Chondrocyte (in vitro differentiated cells): ENCODE results near the gene AXDND1. TPM values are rescaled to one million over a fixed set of nuclear protein-coding genes. Genes with fewer than 3 reads are reported as not detected.

Experiments
- DNase-seq: peaks from one replicate; pipeline ENCODE4 v3.0.0; 2021; ENCODE audit warnings: mixed read lengths, low spot score
- H3K27ac Mint-ChIP-seq: one replicate; pipeline ENCODE4 v1.8.0; 2021; ENCODE audit warnings: mild to moderate bottlenecking, moderate library complexity, mixed read lengths; ENCODE audit not compliant: unreplicated experiment
- H3K27me3 Mint-ChIP-seq: 2 replicates; pipeline ENCODE4 v1.8.0; 2021; ENCODE audit warnings: low read depth, mixed read lengths
- H3K36me3 Mint-ChIP-seq: 2 replicates; pipeline ENCODE4 v1.8.0; 2021; ENCODE audit warnings: low read depth, mixed read lengths
- H3K4me1 Mint-ChIP-seq: 2 replicates; pipeline ENCODE4 v1.8.0; 2021; ENCODE audit warnings: low read depth, mild to moderate bottlenecking, mixed read lengths
- H3K4me3 Mint-ChIP-seq: one replicate; pipeline ENCODE4 v1.8.0; 2021; ENCODE audit warnings: mild to moderate bottlenecking, moderate library complexity, mixed read lengths; ENCODE audit not compliant: unreplicated experiment
- H3K9me3 Mint-ChIP-seq: 2 replicates; pipeline ENCODE4 v1.8.0; 2021; ENCODE audit warnings: low read depth, mixed read lengths
- CTCF ChIP-seq: fragments of 200-600 bp; sonication (generic); IDR thresholded peaks from 2 replicates; pipeline ENCODE4 v1.5.0; 2021; ENCODE audit warnings: antibody characterized with exemption, mild to moderate bottlenecking, moderate library complexity
- total RNA-seq: library from RNA; stranded (reverse); gene quantifications from 3 replicates; pipeline ENCODE4 v1.2.1, GENCODE V29; 2021

The AXDND1 gene
- total RNA-seq, 1 donor from 2014 or later, result 0.20 TPM

GRCh38 chr1:179334440-179334839 is 31.3 kb upstream of the AXDND1 start:
- no peak for DNase-seq
- Mint-ChIP-seq H3K4me1 (peaks cover 5% of the 10 kb centered on the region), H3K27ac (no peak overlapping the region), H3K36me3 (peaks cover 9% of the 10 kb centered on the region), H3K27me3 (no peaks in the 10 kb centered on the region), H3K9me3 (peaks cover 6% of the 10 kb centered on the region), H3K4me3 (no peak overlapping the region)
- no peak for TF ChIP-seq CTCF

GRCh38 chr1:179337288-179337687 is 28.5 kb upstream of the AXDND1 start:
- Mint-ChIP-seq H3K4me3 (no peak overlapping the region), H3K27ac (no peak overlapping the region), H3K27me3 (no peaks in the 10 kb centered on the region), H3K4me1 (peaks cover 6% of the 10 kb centered on the region), H3K9me3 (no peaks in the 10 kb centered on the region), H3K36me3 (peaks cover 8% of the 10 kb centered on the region)
- no peak for TF ChIP-seq CTCF
- DNase-seq, result no peak

- no peak overlapping the region for H3K27ac Mint-ChIP-seq
- DNase-seq, result no peak
- no peak overlapping the region for H3K4me3 Mint-ChIP-seq
- no peaks in the 10 kb centered on the region for H3K9me3 Mint-ChIP-seq
- no peaks in the 10 kb centered on the region for H3K27me3 Mint-ChIP-seq
- no peak for TF ChIP-seq CTCF
- peaks cover 6% of the 10 kb centered on the region for H3K4me1 Mint-ChIP-seq
- H3K36me3 Mint-ChIP-seq, result peaks cover 11% of the 10 kb centered on the region
Measured at GRCh38 chr1:179337942-179338560, 27.7 kb upstream of the AXDND1 start.

GRCh38 chr1:179340918-179341317 is 24.9 kb upstream of the AXDND1 start:
- Mint-ChIP-seq H3K4me1 (peaks cover 6% of the 10 kb centered on the region), H3K9me3 (no peaks in the 10 kb centered on the region), H3K27me3 (no peaks in the 10 kb centered on the region), H3K27ac (no peak overlapping the region), H3K4me3 (no peak overlapping the region), H3K36me3 (peaks cover 22% of the 10 kb centered on the region)
- no peak for DNase-seq
- no peak for TF ChIP-seq CTCF

- no peak overlapping the region for H3K4me3 Mint-ChIP-seq
- H3K36me3 Mint-ChIP-seq, result peaks cover 25% of the 10 kb centered on the region
- peaks cover 6% of the 10 kb centered on the region for H3K4me1 Mint-ChIP-seq
- no peak overlapping the region for H3K27ac Mint-ChIP-seq
- no peaks in the 10 kb centered on the region for H3K9me3 Mint-ChIP-seq
- TF ChIP-seq CTCF, result no peak
- DNase-seq, result no peak
- no peaks in the 10 kb centered on the region for H3K27me3 Mint-ChIP-seq
Measured at GRCh38 chr1:179341943-179342547, 23.7 kb upstream of the AXDND1 start.
